Endothelial cell of umbilical vein (primary cell): ENCODE measurements around the gene PRKG1. TPM values are rescaled to one million over a fixed set of nuclear protein-coding genes. Genes with fewer than 3 reads are reported as not detected.

Source experiments
- BruUV-seq: library from RNA; stranded (reverse); fragments of 400-500 nt; replicated peaks from 2 replicates; lab custom pipeline; 2021; lab: Mats Ljungman, UMichigan
- CTCF ChIA-PET: fragments of 300-600, 350-600 bp; sonication (Branson Sonifier 250); formaldehyde crosslinking; loops from one replicate; lab custom pipeline; 2021; ENCODE audit warnings: antibody characterized with exemption, inconsistent platforms; lab: Charles Lee
- POLR2A ChIA-PET: fragments of 300-600, 350-600 bp; sonication (Branson Sonifier 250); formaldehyde crosslinking; loops from one replicate; lab custom pipeline; 2021; ENCODE audit warnings: antibody characterized with exemption, inconsistent platforms; lab: Charles Lee
- DNase-seq: peaks from one replicate; pipeline ENCODE4 v3.0.0-alpha.2; 2011; ENCODE audit warnings: low read depth, low spot score
- FAIRE-seq: peaks from 2 replicates; lab custom pipeline; 2011; peaks lifted over from hg19 to GRCh38; lab: Jason Lieb, UNC
- H2AFZ ChIP-seq: 2 replicates; pipeline ENCODE4 v1.6.0; 2012; ENCODE audit warnings: low read depth, low read length, control low read depth, inconsistent platforms
- H3K27ac ChIP-seq: 2 replicates; pipeline ENCODE4 v1.5.1; 2011; ENCODE audit warnings: low read depth, mild to moderate bottlenecking, control low read depth, low read length, moderate library complexity; ENCODE audit not compliant: insufficient read depth
- H3K27me3 ChIP-seq, 2 experiments: 2 replicates each; pipeline versions ENCODE4 v1.6.0 to v1.6.1; 2011; ENCODE audit warnings: low read length in 2 of 2, mixed read lengths in 1 of 2; ENCODE audit not compliant: control insufficient read depth in 2 of 2, insufficient read depth in 2 of 2
- H3K36me3 ChIP-seq, 2 experiments: 2 replicates in 1 of 2; 3 replicates in 1 of 2; pipeline ENCODE4 v1.5.1; 2011; ENCODE audit warnings: low read length in 2 of 2, mild to moderate bottlenecking in 1 of 2, moderate library complexity in 1 of 2; ENCODE audit not compliant: control insufficient read depth in 2 of 2, insufficient read depth in 2 of 2; ENCODE audit errors: extremely low read depth in 1 of 2
- H3K4me1 ChIP-seq: 3 replicates; pipeline ENCODE4 v1.5.1; 2011; ENCODE audit warnings: mild to moderate bottlenecking, low read length; ENCODE audit not compliant: control insufficient read depth, insufficient read depth; ENCODE audit errors: extremely low read depth
- H3K4me2 ChIP-seq: 2 replicates; pipeline ENCODE4 v1.6.1; 2011; ENCODE audit warnings: low read length, control low read depth, mixed read lengths; ENCODE audit not compliant: insufficient read depth
- H3K4me3 ChIP-seq, 3 experiments: fragments of 200-600 bp in 1 of 3; sonication (generic), shearing (Covaris generic) in 1 of 3; replicated peaks in 1 of 3; 2 replicates each; pipeline ENCODE4 v1.5.1; 2011 to 2016; ENCODE audit warnings: control low read depth in 3 of 3, low read length in 3 of 3, mild to moderate bottlenecking in 2 of 3, inconsistent platforms in 1 of 3, low read depth in 1 of 3, moderate library complexity in 1 of 3; ENCODE audit not compliant: insufficient read depth in 1 of 3
- H3K79me2 ChIP-seq: 2 replicates; pipeline ENCODE4 v1.6.0; 2012; ENCODE audit warnings: low read length, inconsistent platforms; ENCODE audit not compliant: control insufficient read depth, insufficient read depth
- H3K9ac ChIP-seq: replicated peaks from 2 replicates; pipeline ENCODE3; 2011; ENCODE audit warnings: low read length, control low read depth; ENCODE audit not compliant: insufficient read depth; ENCODE audit errors: extremely low read depth
- H3K9me1 ChIP-seq: replicated peaks from 3 replicates; pipeline ENCODE4 v1.6.0; 2011; ENCODE audit warnings: mild to moderate bottlenecking, low read length; ENCODE audit not compliant: control insufficient read depth, insufficient read depth; ENCODE audit errors: extremely low read depth
- H3K9me3 ChIP-seq: replicated peaks from 2 replicates; pipeline ENCODE4 v1.5.1; 2012; ENCODE audit warnings: low read length, inconsistent platforms; ENCODE audit not compliant: control insufficient read depth, insufficient read depth
- H4K20me1 ChIP-seq: replicated peaks from 2 replicates; pipeline ENCODE3; 2011; ENCODE audit warnings: mild to moderate bottlenecking, low read length; ENCODE audit not compliant: control insufficient read depth, insufficient read depth; ENCODE audit errors: extremely low read depth
- EZH2 ChIP-seq: IDR thresholded peaks from 2 replicates; pipeline ENCODE4 v1.6.1; 2012; ENCODE audit warnings: borderline replicate concordance, low read depth, mild to moderate bottlenecking, moderate library complexity, low read length, inconsistent platforms; ENCODE audit not compliant: severe bottlenecking
- FOS ChIP-seq: IDR thresholded peaks from 2 replicates; pipeline ENCODE4 v1.6.1; 2011; ENCODE audit warnings: mild to moderate bottlenecking, low read length, moderate library complexity, borderline replicate concordance; ENCODE audit not compliant: insufficient read depth
- GATA2 ChIP-seq: IDR thresholded peaks from 2 replicates; pipeline ENCODE4 v1.7.0; 2011; ENCODE audit warnings: low read depth, mild to moderate bottlenecking, moderate library complexity, mixed read lengths, low read length; ENCODE audit not compliant: insufficient read length, insufficient read depth
- JUN ChIP-seq: IDR thresholded peaks from 2 replicates; pipeline ENCODE4 v1.6.1; 2011; ENCODE audit warnings: borderline replicate concordance, low read depth; ENCODE audit not compliant: insufficient read length, insufficient read depth
- MYC ChIP-seq: IDR thresholded peaks from one replicate; pipeline ENCODE4 v1.6.1; 2011; ENCODE audit warnings: mild to moderate bottlenecking, low read depth, low read length
- POLR2A ChIP-seq: IDR thresholded peaks from 2 replicates; pipeline ENCODE4 v1.6.1; 2012; ENCODE audit warnings: low read depth, mild to moderate bottlenecking, control low read depth, low read length
- POLR2AphosphoS5 ChIP-seq: IDR thresholded peaks from 2 replicates; pipeline ENCODE4 v1.6.1; 2012; ENCODE audit warnings: low read depth, mild to moderate bottlenecking, control low read depth, low read length, moderate library complexity; ENCODE audit not compliant: insufficient read depth
- dilution Hi-C: fragments of 300-500 bp; cut with MboI; formaldehyde crosslinking; loops from one replicate; pipeline ENCODE4 v1.15.0; 2019; ENCODE audit warnings: low sequenced_read_pairs; ENCODE audit not compliant: extremely low pct_ligation_motif_present
- intact Hi-C: fragments of 100-400 bp; cut with micrococcal nuclease; formaldehyde crosslinking; loops from one replicate; pipeline ENCODE4 v1.10.0; 2022
- polyA plus RNA-seq, 4 experiments: library from polyadenylated mRNA; depleted of rRNA in 3 of 4; stranded (reverse) in 3 of 4; unstranded in 1 of 4; fragments of >200 nt; gene quantifications; 2 replicates each; pipeline versions ENCODE4 v1.2.1 to v1.2.3, GENCODE V29; 2011 to 2012; ENCODE audit warnings: missing spikeins in 1 of 4
- total RNA-seq: library from RNA; stranded (reverse); gene quantifications from 2 replicates; pipeline ENCODE4 v1.2.3, GENCODE V29; 2021
- TF ChIP-seq, protein P1 (sequence below): IDR thresholded peaks from 2 replicates; pipeline ENCODE4 v1.6.1; 2011; ENCODE audit not compliant: insufficient read depth, insufficient read length
- TF ChIP-seq, protein P2 (sequence below), 2 donors: IDR thresholded peaks; 1 replicate in 1 of 2; 2 replicates in 1 of 2; pipeline ENCODE4 v1.5.1; 2011; ENCODE audit warnings: low read length in 2 of 2, mild to moderate bottlenecking in 2 of 2, moderate library complexity in 2 of 2, control low read depth in 1 of 2, inconsistent platforms in 1 of 2, low read depth in 1 of 2; ENCODE audit not compliant: insufficient read depth in 1 of 2; ENCODE audit errors: extremely low read depth in 1 of 2

PRKG1 gene
- total and polyA plus RNA-seq, 2 donors (not counting 3 experiments of a cell fraction or from before 2014, with no cell fraction given), result 0.01 to 0.18 TPM

DNA sequence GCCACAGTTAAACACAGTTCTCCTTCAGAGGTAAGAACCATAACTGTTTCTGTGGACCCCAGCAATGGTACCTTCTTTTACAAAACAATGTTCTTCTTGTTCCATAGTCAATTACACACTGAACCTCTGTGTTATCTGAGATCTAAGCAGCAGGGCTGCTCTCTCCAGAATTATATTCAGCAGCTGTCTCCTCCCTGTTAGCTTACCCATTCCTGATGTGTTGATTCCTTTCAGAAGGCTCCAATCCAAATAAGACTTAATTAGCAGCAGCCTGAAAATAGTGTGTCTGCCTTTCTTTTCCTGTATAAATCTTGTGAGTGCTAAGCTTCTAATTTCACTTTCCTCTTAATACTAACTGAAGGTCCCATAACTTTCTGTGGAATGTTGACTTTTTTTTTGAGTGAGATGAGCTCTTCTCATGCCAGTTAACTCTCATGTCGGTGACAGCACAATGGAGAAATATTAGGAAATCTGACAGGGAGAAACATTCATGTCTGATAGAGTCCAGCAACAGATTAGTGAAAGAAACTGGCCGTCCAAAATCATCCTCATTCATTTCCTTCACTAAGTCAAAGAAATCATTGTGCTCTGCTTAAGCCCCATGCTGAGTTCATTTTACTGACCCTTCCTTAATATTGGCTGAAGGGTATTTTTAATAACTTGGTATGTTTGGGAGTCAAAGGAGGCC, 226.5 kb downstream of the PRKG1 start:
- no peaks in the 10 kb centered on the region for H4K20me1 ChIP-seq
- no peak overlapping the region for H3K9ac ChIP-seq
- H3K4me3 ChIP-seq, result no peak overlapping the region
- H3K4me1 ChIP-seq, result no peaks in the 10 kb centered on the region
- TF ChIP-seq POLR2A (no peak), FOS (no peak), EZH2 (no peak), MYC (no peak), POLR2AphosphoS5 (no peak), JUN (no peak), GATA2 (no peak)
- TF ChIP-seq, protein P1, sequence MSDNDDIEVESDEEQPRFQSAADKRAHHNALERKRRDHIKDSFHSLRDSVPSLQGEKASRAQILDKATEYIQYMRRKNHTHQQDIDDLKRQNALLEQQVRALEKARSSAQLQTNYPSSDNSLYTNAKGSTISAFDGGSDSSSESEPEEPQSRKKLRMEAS, result no peak
- TF ChIP-seq, protein P2, sequence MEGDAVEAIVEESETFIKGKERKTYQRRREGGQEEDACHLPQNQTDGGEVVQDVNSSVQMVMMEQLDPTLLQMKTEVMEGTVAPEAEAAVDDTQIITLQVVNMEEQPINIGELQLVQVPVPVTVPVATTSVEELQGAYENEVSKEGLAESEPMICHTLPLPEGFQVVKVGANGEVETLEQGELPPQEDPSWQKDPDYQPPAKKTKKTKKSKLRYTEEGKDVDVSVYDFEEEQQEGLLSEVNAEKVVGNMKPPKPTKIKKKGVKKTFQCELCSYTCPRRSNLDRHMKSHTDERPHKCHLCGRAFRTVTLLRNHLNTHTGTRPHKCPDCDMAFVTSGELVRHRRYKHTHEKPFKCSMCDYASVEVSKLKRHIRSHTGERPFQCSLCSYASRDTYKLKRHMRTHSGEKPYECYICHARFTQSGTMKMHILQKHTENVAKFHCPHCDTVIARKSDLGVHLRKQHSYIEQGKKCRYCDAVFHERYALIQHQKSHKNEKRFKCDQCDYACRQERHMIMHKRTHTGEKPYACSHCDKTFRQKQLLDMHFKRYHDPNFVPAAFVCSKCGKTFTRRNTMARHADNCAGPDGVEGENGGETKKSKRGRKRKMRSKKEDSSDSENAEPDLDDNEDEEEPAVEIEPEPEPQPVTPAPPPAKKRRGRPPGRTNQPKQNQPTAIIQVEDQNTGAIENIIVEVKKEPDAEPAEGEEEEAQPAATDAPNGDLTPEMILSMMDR (IDR thresholded peaks at IDR 0.05; ENCODE audit: extremely low read depth in 1 of 2, insufficient read depth in 1 of 2, low read depth in 1 of 2, low read length in 2 of 2), result no peak
- H3K9me1 ChIP-seq, result no peaks in the 10 kb centered on the region
- FAIRE-seq, result no peak
- H3K4me2 ChIP-seq, result no peak overlapping the region
- no peaks in the 10 kb centered on the region for H3K9me3 ChIP-seq
- H3K27me3 ChIP-seq, result no peaks in the 10 kb centered on the region
- ChIA-PET POLR2A (interaction anchor here (0.6 kb wide), 1 partner anchor 150 kb away, joined by 3 read pairs; no protein-coding TSS in a partner anchor), CTCF (interaction anchor here (1.5 kb wide), 1 partner anchor 9 kb away, joined by 3 read pairs; no protein-coding TSS in a partner anchor)
- dilution Hi-C loops (no loop called here), intact Hi-C loops (no loop called here)
- no TSS peak for BruUV-seq
- H3K36me3 ChIP-seq, result no peaks in the 10 kb centered on the region
- DNase-seq, result no peak
- no peak overlapping the region for H2AFZ ChIP-seq
- no peaks in the 10 kb centered on the region for H3K79me2 ChIP-seq
- H3K27ac ChIP-seq, result no peak overlapping the region
